ENCODE results near the gene EIF3F.

GRCh38 chr11:8004008-8004407, 16.9 kb downstream of the EIF3F start:
- TF ChIP-seq MAFG (tag; conservative IDR thresholded peaks at IDR 0.05) (no peak), CTCF (IDR thresholded peaks at IDR 0.05 in 2 of 3, conservative IDR thresholded peaks at IDR 0.05 in 1 of 3; ENCODE audit: insufficient read depth in 2 of 3, low read depth in 1 of 3, low read length in 3 of 3) (no peak), CBX1 (IDR thresholded peaks at IDR 0.05; ENCODE audit: low read depth) (no peak), EWSR1 (IDR thresholded peaks at IDR 0.05; ENCODE audit: borderline replicate concordance, low read depth, partially characterized antibody) (no peak), CHD2 (IDR thresholded peaks at IDR 0.05; ENCODE audit: low read depth, low read length) (no peak), ZFP30 (CRISPR knock-in tag; IDR thresholded peaks at IDR 0.05; ENCODE audit: borderline replicate concordance) (no peak), EZH2 (IDR thresholded peaks at IDR 0.05; ENCODE audit: borderline replicate concordance, low read depth, low read length) (no peak), YY1 (IDR thresholded peaks at IDR 0.05; ENCODE audit: borderline replicate concordance in 1 of 3, control insufficient read depth in 1 of 3, extremely low read depth in 1 of 3, insufficient read depth in 3 of 3, insufficient read length in 1 of 3, insufficient replicate concordance in 2 of 3, low read depth in 1 of 3, low read length in 2 of 3) (no peak)
- TF ChIP-seq, protein P1, sequence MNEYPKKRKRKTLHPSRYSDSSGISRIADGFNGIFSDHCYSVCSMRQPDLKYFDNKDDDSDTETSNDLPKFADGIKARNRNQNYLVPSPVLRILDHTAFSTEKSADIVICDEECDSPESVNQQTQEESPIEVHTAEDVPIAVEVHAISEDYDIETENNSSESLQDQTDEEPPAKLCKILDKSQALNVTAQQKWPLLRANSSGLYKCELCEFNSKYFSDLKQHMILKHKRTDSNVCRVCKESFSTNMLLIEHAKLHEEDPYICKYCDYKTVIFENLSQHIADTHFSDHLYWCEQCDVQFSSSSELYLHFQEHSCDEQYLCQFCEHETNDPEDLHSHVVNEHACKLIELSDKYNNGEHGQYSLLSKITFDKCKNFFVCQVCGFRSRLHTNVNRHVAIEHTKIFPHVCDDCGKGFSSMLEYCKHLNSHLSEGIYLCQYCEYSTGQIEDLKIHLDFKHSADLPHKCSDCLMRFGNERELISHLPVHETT (CRISPR knock-in tag; conservative IDR thresholded peaks at IDR 0.05 in 1 of 2, IDR thresholded peaks at IDR 0.05 in 1 of 2): no peak

All from K562 (cell line).